Sigmoid colon (tissue), 4 donors: Measurements from ENCODE around the gene COL1A1.

Source experiments
- CTCF ChIP-seq, 4 experiments: fragments of 450-650 bp in 3 of 4; fragments of 200-600 bp in 1 of 4; IDR thresholded peaks; one replicate each; pipeline ENCODE4 v1.5.1; 2016 to 2019; ENCODE audit warnings: antibody characterized with exemption in 4 of 4, mild to moderate bottlenecking in 3 of 4, moderate library complexity in 2 of 4
- EP300 ChIP-seq, 4 donors: sonication (generic); formaldehyde crosslinking; IDR thresholded peaks; one replicate each; pipeline ENCODE4 v1.6.1; 2017; ENCODE audit warnings: antibody characterized with exemption in 4 of 4
- POLR2AphosphoS5 ChIP-seq, 4 donors: sonication (generic); formaldehyde crosslinking; IDR thresholded peaks; one replicate each; pipeline ENCODE4 v1.6.1; 2017; ENCODE audit warnings: antibody characterized with exemption in 4 of 4

DNA sequence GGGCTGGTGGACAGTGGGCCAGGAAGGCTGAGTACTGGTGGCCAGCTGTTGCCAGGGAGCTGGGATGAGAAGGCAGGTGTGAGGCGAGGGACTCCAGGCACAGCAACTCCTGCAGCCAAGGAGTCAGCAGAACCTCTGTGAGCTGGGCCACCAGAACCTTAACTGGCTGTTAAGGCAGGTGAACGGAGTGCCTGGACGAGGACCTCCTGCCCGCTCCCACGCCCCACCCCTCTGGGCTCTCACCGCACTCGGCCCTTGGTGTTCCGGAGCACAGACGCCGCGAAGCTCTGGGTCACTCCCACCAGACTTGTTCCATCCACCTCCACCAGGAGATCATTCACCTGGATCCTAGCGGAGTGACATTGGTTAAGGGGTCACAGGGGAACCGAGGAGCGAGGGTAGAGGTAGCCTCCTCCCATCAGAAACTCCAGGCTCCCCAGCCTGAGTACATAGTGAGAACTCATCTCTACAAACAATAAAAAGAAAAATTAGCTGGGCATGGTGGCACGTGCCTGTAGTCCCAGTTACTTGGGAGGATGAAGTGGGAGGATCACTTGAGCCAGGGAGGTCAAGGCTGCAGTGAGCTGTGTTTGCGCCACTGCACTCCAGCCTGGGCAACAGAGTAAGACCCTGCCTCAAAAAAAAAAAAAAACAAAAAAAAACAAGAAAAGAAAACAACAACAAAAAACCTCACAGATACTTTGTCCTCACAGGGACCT is 60.2 kb downstream of the COL1A1 start:
- no peak for TF ChIP-seq CTCF (IDR thresholded peaks at IDR 0.05)
- no peak for TF ChIP-seq EP300 (IDR thresholded peaks at IDR 0.05)
- no peak for TF ChIP-seq POLR2AphosphoS5 (IDR thresholded peaks at IDR 0.05)
